OCI-LY3 (cell line): Measurements from ENCODE around the gene ZFAND4.

Experiments
- H2AFZ ChIP-seq: fragments of 200-600, 300-600 bp; shearing (Covaris generic); 2 replicates; pipeline ENCODE4 v1.6.0; 2014; ENCODE audit warnings: antibody characterized with exemption, low read depth, low read length
- H3K27ac ChIP-seq: fragments of 200-600, 300-600 bp; sonication (generic); 2 replicates; pipeline ENCODE4 v1.5.1; 2014; ENCODE audit warnings: mild to moderate bottlenecking, low read length, moderate library complexity, mixed read lengths
- H3K27me3 ChIP-seq: fragments of 200-600, 300-600 bp; sonication (generic); 2 replicates; pipeline ENCODE4 v1.6.1; 2014; ENCODE audit warnings: low read depth, low read length, mixed read lengths
- H3K36me3 ChIP-seq: fragments of 200-600, 300-600 bp; sonication (generic); replicated peaks from 2 replicates; pipeline ENCODE3; 2014; ENCODE audit warnings: low read depth, low read length, mixed read lengths
- H3K4me1 ChIP-seq: fragments of 300-600, 200-600 bp; sonication (generic); 2 replicates; pipeline ENCODE4 v1.6.1; 2014; ENCODE audit warnings: low read length, mixed read lengths
- H3K4me2 ChIP-seq: fragments of 200-600, 300-600 bp; sonication (generic); 2 replicates; pipeline ENCODE4 v1.6.1; 2014; ENCODE audit warnings: low read length, mixed read lengths
- H3K4me3 ChIP-seq: fragments of 300-600, 200-600 bp; sonication (generic); 2 replicates; pipeline ENCODE4 v1.5.1; 2014; ENCODE audit warnings: antibody characterized with exemption, mild to moderate bottlenecking, low read length, moderate library complexity
- H3K79me2 ChIP-seq: fragments of 300-600, 200-600 bp; shearing (Covaris generic); 2 replicates; pipeline ENCODE4 v1.6.1; 2014; ENCODE audit warnings: mild to moderate bottlenecking, low read length, mixed read lengths
- H3K9ac ChIP-seq: fragments of 300-600, 200-600 bp; shearing (Covaris generic); 2 replicates; pipeline ENCODE4 v1.6.0; 2014; ENCODE audit warnings: mild to moderate bottlenecking, low read length, moderate library complexity
- H3K9me3 ChIP-seq: fragments of 200-600, 300-600 bp; shearing (Covaris generic); 2 replicates; pipeline ENCODE4 v1.6.1; 2014; ENCODE audit warnings: low read length, mixed read lengths; ENCODE audit not compliant: insufficient read depth
- H4K20me1 ChIP-seq: fragments of 200-600, 300-600 bp; sonication (generic); 2 replicates; pipeline ENCODE4 v1.6.1; 2016; ENCODE audit warnings: low read length, mixed read lengths; ENCODE audit not compliant: insufficient read depth
- CTCF ChIP-seq: fragments of 200-600, 300-600 bp; sonication (generic); IDR thresholded peaks from 2 replicates; pipeline ENCODE4 v1.5.1; 2014; ENCODE audit warnings: antibody characterized with exemption, low read length, low read depth
- EZH2phosphoT487 ChIP-seq: fragments of 200-600 bp; shearing (Covaris generic); IDR thresholded peaks from 2 replicates; pipeline ENCODE4 v1.6.1; 2018; ENCODE audit warnings: antibody characterized with exemption, mixed run types, low read depth

The ZFAND4 gene

GRCh38 chr10:45599646-45600045 is 72.9 kb downstream of the ZFAND4 start:
- no peak overlapping the region for H3K4me3 ChIP-seq
- no peak overlapping the region for H3K9ac ChIP-seq
- H3K9me3 ChIP-seq = no peaks in the 10 kb centered on the region
- H2AFZ ChIP-seq = no peak overlapping the region
- H3K36me3 ChIP-seq = no peaks in the 10 kb centered on the region
- H3K27me3 ChIP-seq = no peaks in the 10 kb centered on the region
- no peak overlapping the region for H3K4me2 ChIP-seq
- TF ChIP-seq EZH2phosphoT487 = no peak
- no peak for TF ChIP-seq CTCF
- no peaks in the 10 kb centered on the region for H3K79me2 ChIP-seq
- H4K20me1 ChIP-seq = no peaks in the 10 kb centered on the region
- no peak overlapping the region for H3K27ac ChIP-seq
- peaks cover 2% of the 10 kb centered on the region; the same call in 1 of the 2 replicates for H3K4me1 ChIP-seq

GRCh38 chr10:45599021-45599603 is 73.5 kb downstream of the ZFAND4 start:
- Histone ChIP-seq H3K27me3 (no peaks in the 10 kb centered on the region), H3K27ac (no peak overlapping the region), H4K20me1 (no peaks in the 10 kb centered on the region), H3K36me3 (no peaks in the 10 kb centered on the region), H3K9me3 (no peaks in the 10 kb centered on the region), H3K4me1 (peaks cover 2% of the 10 kb centered on the region; the same call in 1 of the 2 replicates), H3K9ac (no peak overlapping the region), H3K4me2 (no peak overlapping the region), H2AFZ (no peak overlapping the region), H3K4me3 (no peak overlapping the region), H3K79me2 (no peaks in the 10 kb centered on the region)
- TF ChIP-seq CTCF = no peak
- no peak for TF ChIP-seq EZH2phosphoT487

- Histone ChIP-seq H3K9me3 (no peaks in the 10 kb centered on the region), H2AFZ (no peak overlapping the region), H3K4me2 (no peak overlapping the region), H3K27ac (no peak overlapping the region), H3K4me1 (peaks cover 13% of the 10 kb centered on the region), H3K36me3 (no peaks in the 10 kb centered on the region), H3K9ac (no peak overlapping the region), H3K79me2 (no peaks in the 10 kb centered on the region), H4K20me1 (no peaks in the 10 kb centered on the region), H3K27me3 (no peaks in the 10 kb centered on the region), H3K4me3 (no peak overlapping the region)
- TF ChIP-seq EZH2phosphoT487 = no peak
Observed at GRCh38 chr10:45596526-45596925, 76.0 kb downstream of the ZFAND4 start.

GRCh38 chr10:45594276-45595157 is 78.1 kb downstream of the ZFAND4 start:
- Histone ChIP-seq H3K27me3 (no peaks in the 10 kb centered on the region), H3K4me1 (peaks cover 13% of the 10 kb centered on the region), H3K4me2 (peak overlapping the region; percentile 96), H3K4me3 (peak overlapping the region; percentile 79), H3K9me3 (no peaks in the 10 kb centered on the region), H3K9ac (peak overlapping the region; percentile 52), H3K27ac (no peak overlapping the region), H3K79me2 (no peaks in the 10 kb centered on the region), H4K20me1 (no peaks in the 10 kb centered on the region), H3K36me3 (no peaks in the 10 kb centered on the region), H2AFZ (peak overlapping the region; percentile 98)
- TF ChIP-seq CTCF = no peak
- no peak for TF ChIP-seq EZH2phosphoT487
